Upper lobe of left lung (tissue), 6 donors: Measurements from ENCODE around the gene C1orf159. TPM values are rescaled to one million over a fixed set of nuclear protein-coding genes. Genes with fewer than 3 reads are reported as not detected.

ENCODE experiments used
- ATAC-seq, 2 donors: fragments of 200-7000 bp; cut with Tn5 transposase; one replicate each; pipeline ENCODE4 v1.9.1; 2022; ENCODE audit warnings: mild to moderate bottlenecking in 2 of 2, moderate library complexity in 2 of 2; ENCODE audit not compliant: low FRiP score in 2 of 2
- DNase-seq, 2 donors: peaks; one replicate each; pipeline ENCODE4 v3.0.0-alpha.2; 2019 to 2020
- H3K27ac ChIP-seq, 4 donors: fragments of 200-600 bp; sonication (generic); one replicate each; pipeline ENCODE4 v1.5.1; 2016 to 2019
- H3K27me3 ChIP-seq, 4 donors: fragments of 200-600 bp; sonication (generic); one replicate each; pipeline ENCODE4 v1.5.1; 2017 to 2019
- H3K36me3 ChIP-seq, 4 donors: fragments of 200-600 bp; sonication (generic); one replicate each; pipeline ENCODE4 v1.5.1; 2016 to 2019
- H3K4me1 ChIP-seq, 4 donors: fragments of 200-600 bp; sonication (generic); one replicate each; pipeline ENCODE4 v1.5.1; 2018 to 2019
- H3K4me3 ChIP-seq, 4 donors: fragments of 200-600 bp; sonication (generic); one replicate each; pipeline ENCODE4 v1.5.1; 2017 to 2019; ENCODE audit warnings: mild to moderate bottlenecking in 2 of 4, moderate library complexity in 1 of 4
- H3K9me3 ChIP-seq, 4 donors: fragments of 200-600 bp; sonication (generic); one replicate each; pipeline ENCODE4 v1.5.1; 2018 to 2019
- CTCF ChIP-seq, 6 experiments: fragments of 450-650 bp in 4 of 6; fragments of 200-600 bp in 2 of 6; sonication (generic) in 2 of 6; IDR thresholded peaks; one replicate each; pipeline ENCODE4 v1.5.1; 2016 to 2019; ENCODE audit warnings: antibody characterized with exemption in 6 of 6
- EP300 ChIP-seq, 4 donors: sonication (generic); formaldehyde crosslinking; IDR thresholded peaks; one replicate each; pipeline ENCODE4 v1.5.1; 2017; ENCODE audit warnings: antibody characterized with exemption in 4 of 4, control low read depth in 2 of 4
- POLR2A ChIP-seq, 4 donors: fragments of 450-650 bp; IDR thresholded peaks; one replicate each; pipeline ENCODE4 v1.5.1; 2016 to 2017; ENCODE audit warnings: antibody characterized with exemption in 4 of 4, mild to moderate bottlenecking in 2 of 4
- POLR2AphosphoS5 ChIP-seq, 2 donors: sonication (generic); formaldehyde crosslinking; IDR thresholded peaks; one replicate each; pipeline ENCODE4 v1.5.1; 2017; ENCODE audit warnings: antibody characterized with exemption in 2 of 2
- WGBS, 2 donors: methylation state at CpG; one replicate each; pipeline ENCODE4 v1.1.5; 2017 to 2018; 5-methylcytosine and 5-hydroxymethylcytosine counted together
- total RNA-seq, 6 donors: library from RNA; depleted of rRNA in 4 of 6; stranded (reverse); fragments of >200 nt in 4 of 6; gene quantifications; one replicate each; pipeline versions ENCODE4 v1.1.0 to v1.2.1, GENCODE V29; 2016 to 2021
- donor health status: DM: no; HTN: no; CAD: no; lungs with moderate emphysema.
- donor health status: DM: no; HTN: yes; CAD: no; lungs with severe emphysema.

The C1orf159 gene
- total RNA-seq, 6 donors from 2014 or later, result 5.7 to 34.6 (median 15.2) TPM

- H3K4me1 ChIP-seq, result peaks cover 5 to 22% (median 13%) of the 10 kb centered on the region in 4 donors
- H3K4me3 ChIP-seq, result no peak overlapping the region
- peaks cover 0 to 17% (median 2%) of the 10 kb centered on the region in 4 donors for H3K27me3 ChIP-seq
- ATAC-seq (no peak), DNase-seq (no peak)
- H3K9me3 ChIP-seq, result no peaks in the 10 kb centered on the region
- 81 to 84% methylated on average over 12 to 14 of the region's 14 CpGs for WGBS, 2 donors
- no peak for TF ChIP-seq POLR2A (IDR thresholded peaks at IDR 0.05)
- no peak for TF ChIP-seq EP300 (IDR thresholded peaks at IDR 0.05)
- TF ChIP-seq CTCF (IDR thresholded peaks at IDR 0.05), result no peak
- peak overlapping the region in 1 of 4 donors; percentile 73 for H3K27ac ChIP-seq
- H3K36me3 ChIP-seq, result no peaks in the 10 kb centered on the region
Measured at GRCh38 chr1:1074631-1075147, 41.2 kb downstream of the C1orf159 start.

DNA sequence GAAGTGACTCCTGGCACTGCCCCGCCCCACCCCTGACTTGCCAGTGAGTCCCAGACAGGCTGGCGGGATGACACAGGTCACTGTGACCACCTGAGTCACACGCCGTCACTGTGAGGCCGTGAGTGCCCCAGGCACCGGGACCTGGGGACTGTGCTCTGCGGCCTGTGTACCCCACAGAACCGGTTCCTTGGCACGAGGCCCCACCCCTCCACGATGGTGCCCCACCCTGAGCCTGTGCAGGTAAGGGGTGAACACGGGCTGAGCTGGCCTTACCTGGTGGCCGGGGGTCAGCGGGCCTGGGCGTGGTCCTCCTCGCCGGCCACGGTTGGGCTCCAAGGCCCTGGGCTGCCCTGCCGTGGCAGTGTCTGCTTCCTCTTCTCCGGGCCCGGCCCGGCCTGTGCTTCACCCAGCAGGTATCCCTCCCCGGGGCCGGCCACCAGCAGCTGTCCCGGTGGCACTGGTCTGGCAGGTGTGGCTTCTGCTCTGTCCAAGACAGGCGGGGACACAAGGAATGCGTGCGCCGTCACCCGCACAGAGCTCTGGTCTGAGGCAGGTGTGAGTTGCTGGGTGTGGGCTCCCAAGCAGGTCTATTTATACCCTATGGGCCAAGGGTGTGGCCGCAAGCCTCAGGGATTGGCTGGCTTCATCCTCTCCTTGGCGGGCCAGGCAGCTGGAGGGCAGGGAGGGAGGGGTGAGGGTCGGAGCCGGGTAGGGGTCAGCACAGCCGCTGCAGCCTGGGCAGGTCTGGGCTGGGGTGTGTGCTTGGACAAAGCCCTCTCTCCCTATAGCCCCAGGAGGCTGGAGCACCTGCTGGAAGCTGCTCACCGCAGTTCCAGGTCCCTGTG is 41.9 kb downstream of the C1orf159 start, which contains the start of gene RNF223:
TSS of gene RNF223 (minus strand) at position 564 of the 845 bp plus-strand sequence. CDS start 1,740 bp downstream, outside the sequence.
- TF ChIP-seq EP300 (IDR thresholded peaks at IDR 0.05), result no peak
- peak in 1 of 2 donors; percentile 85 for TF ChIP-seq POLR2AphosphoS5 (IDR thresholded peaks at IDR 0.05)
- peak in 3 of 4 donors; percentile 18 to 78 (median 51) for TF ChIP-seq POLR2A (IDR thresholded peaks at IDR 0.05)
- Histone ChIP-seq H3K27ac (peak within 1 kb of the TSS; percentile 34 to 73 (median 52)), H3K4me3 (peak within 1 kb of the TSS in 3 of 4 donors; percentile 21 to 37 (median 23)), H3K36me3 (no peaks in the 10 kb centered on the region), H3K9me3 (no peaks in the 10 kb centered on the region), H3K4me1 (peaks cover 4 to 23% (median 15%) of the 10 kb centered on the region in 4 donors), H3K27me3 (peaks cover 0 to 24% (median 2%) of the 10 kb centered on the region in 4 donors)
- WGBS, 2 donors, result 57 to 80% methylated on average over 1 to 32 of the region's 35 CpGs
- ATAC-seq (peak; percentile 47 to 89), DNase-seq (peak; percentile 77 to 86)

- H3K9me3 ChIP-seq, result no peaks in the 10 kb centered on the region
- TF ChIP-seq POLR2A (IDR thresholded peaks at IDR 0.05), result no peak
- no peak for TF ChIP-seq EP300 (IDR thresholded peaks at IDR 0.05)
- TF ChIP-seq CTCF (IDR thresholded peaks at IDR 0.05), result no peak
- no peak for TF ChIP-seq POLR2AphosphoS5 (IDR thresholded peaks at IDR 0.05)
- peaks cover 11 to 31% (median 24%) of the 10 kb centered on the region in 4 donors for H3K4me1 ChIP-seq
- H3K36me3 ChIP-seq, result no peaks in the 10 kb centered on the region
- ATAC-seq, result no peak
- H3K27me3 ChIP-seq, result peaks cover 0 to 31% (median 5%) of the 10 kb centered on the region in 4 donors
- WGBS, 2 donors, result 61 to 82% methylated on average over 7 to 27 of the region's 28 CpGs
- DNase-seq, result peak in 1 of 2 donors; percentile 68
- H3K4me3 ChIP-seq, result peak overlapping the region in 3 of 4 donors; percentile 21 to 37 (median 23)
- H3K27ac ChIP-seq, result peak overlapping the region; percentile 34 to 73 (median 52)
Measured at GRCh38 chr1:1072849-1073742, 42.8 kb downstream of the C1orf159 start.

GRCh38 chr1:1072299-1072848 is 43.5 kb downstream of the C1orf159 start:
- H3K27me3 ChIP-seq, result peaks cover 0 to 31% (median 5%) of the 10 kb centered on the region in 4 donors
- H3K27ac ChIP-seq, result no peak overlapping the region
- no peak overlapping the region for H3K4me3 ChIP-seq
- DNase-seq (no peak), ATAC-seq (no peak)
- H3K4me1 ChIP-seq, result peaks cover 11 to 35% (median 25%) of the 10 kb centered on the region in 4 donors
- no peaks in the 10 kb centered on the region for H3K36me3 ChIP-seq
- WGBS, 2 donors, result 67 to 83% methylated on average over 10 to 17 of the region's 21 CpGs
- no peaks in the 10 kb centered on the region for H3K9me3 ChIP-seq
- no peak for TF ChIP-seq EP300 (IDR thresholded peaks at IDR 0.05)

GRCh38 chr1:1071486-1072298 is 44.2 kb downstream of the C1orf159 start:
- no peaks in the 10 kb centered on the region for H3K36me3 ChIP-seq

More at GRCh38 chr1:1071486-1072298, 44.2 kb downstream of the C1orf159 start:
- TF ChIP-seq POLR2A (IDR thresholded peaks at IDR 0.05) (no peak), EP300 (IDR thresholded peaks at IDR 0.05) (no peak), CTCF (IDR thresholded peaks at IDR 0.05) (no peak), POLR2AphosphoS5 (IDR thresholded peaks at IDR 0.05) (no peak)
- ATAC-seq, result no peak
- peak in 1 of 2 donors; percentile 87 for DNase-seq
- no peak overlapping the region for H3K27ac ChIP-seq
- H3K4me1 ChIP-seq, result peaks cover 11 to 35% (median 25%) of the 10 kb centered on the region in 4 donors
- H3K27me3 ChIP-seq, result peaks cover 0 to 31% (median 5%) of the 10 kb centered on the region in 4 donors
- 83 to 86% methylated on average over 6 to 55 of the region's 56 CpGs for WGBS, 2 donors
- no peaks in the 10 kb centered on the region for H3K9me3 ChIP-seq
- no peak overlapping the region for H3K4me3 ChIP-seq
